ENCODE measurements around the gene PDZD8.

GRCh38 chr10:117351996-117352395, 23.2 kb downstream of the PDZD8 start:
- no peak for TF ChIP-seq EZH2 (IDR thresholded peaks at IDR 0.05; ENCODE audit: low read length)
- TF ChIP-seq, protein P1, sequence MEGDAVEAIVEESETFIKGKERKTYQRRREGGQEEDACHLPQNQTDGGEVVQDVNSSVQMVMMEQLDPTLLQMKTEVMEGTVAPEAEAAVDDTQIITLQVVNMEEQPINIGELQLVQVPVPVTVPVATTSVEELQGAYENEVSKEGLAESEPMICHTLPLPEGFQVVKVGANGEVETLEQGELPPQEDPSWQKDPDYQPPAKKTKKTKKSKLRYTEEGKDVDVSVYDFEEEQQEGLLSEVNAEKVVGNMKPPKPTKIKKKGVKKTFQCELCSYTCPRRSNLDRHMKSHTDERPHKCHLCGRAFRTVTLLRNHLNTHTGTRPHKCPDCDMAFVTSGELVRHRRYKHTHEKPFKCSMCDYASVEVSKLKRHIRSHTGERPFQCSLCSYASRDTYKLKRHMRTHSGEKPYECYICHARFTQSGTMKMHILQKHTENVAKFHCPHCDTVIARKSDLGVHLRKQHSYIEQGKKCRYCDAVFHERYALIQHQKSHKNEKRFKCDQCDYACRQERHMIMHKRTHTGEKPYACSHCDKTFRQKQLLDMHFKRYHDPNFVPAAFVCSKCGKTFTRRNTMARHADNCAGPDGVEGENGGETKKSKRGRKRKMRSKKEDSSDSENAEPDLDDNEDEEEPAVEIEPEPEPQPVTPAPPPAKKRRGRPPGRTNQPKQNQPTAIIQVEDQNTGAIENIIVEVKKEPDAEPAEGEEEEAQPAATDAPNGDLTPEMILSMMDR (optimal IDR thresholded peaks at IDR 0.05 in 1 of 3, IDR thresholded peaks at IDR 0.05 in 1 of 3, conservative IDR thresholded peaks at IDR 0.05 in 1 of 3; ENCODE audit: extremely low read depth in 1 of 3, insufficient read depth in 2 of 3, low read length in 3 of 3): no peak
